IPS-20b (cell line): ENCODE results near the gene UNC5C.

Experiments
- H3K27ac ChIP-seq: one replicate; pipeline ENCODE4 v1.5.1; 2013; ENCODE audit warnings: low read length
- H3K27me3 ChIP-seq: 2 replicates; pipeline ENCODE4 v1.6.1; 2013; ENCODE audit warnings: mild to moderate bottlenecking, low read length, inconsistent platforms; ENCODE audit not compliant: insufficient read depth
- H3K36me3 ChIP-seq: 2 replicates; pipeline ENCODE4 v1.6.1; 2013; ENCODE audit warnings: low read depth, mild to moderate bottlenecking, inconsistent platforms, low read length, moderate library complexity; ENCODE audit not compliant: insufficient read depth
- H3K4me1 ChIP-seq: 2 replicates; pipeline ENCODE4 v1.6.1; 2013; ENCODE audit warnings: mild to moderate bottlenecking, control low read depth, inconsistent platforms, low read length, moderate library complexity; ENCODE audit not compliant: insufficient read depth
- H3K4me3 ChIP-seq: 2 replicates; pipeline ENCODE4 v1.5.1; 2013; ENCODE audit warnings: mild to moderate bottlenecking, low read length, inconsistent platforms
- H3K9ac ChIP-seq: 2 replicates; pipeline ENCODE4 v1.6.1; 2013; ENCODE audit warnings: low read depth, mild to moderate bottlenecking, inconsistent platforms, low read length, moderate library complexity
- H3K9me3 ChIP-seq: 2 replicates; pipeline ENCODE4 v1.6.1; 2013; ENCODE audit warnings: mild to moderate bottlenecking, low read depth, low read length, inconsistent platforms; ENCODE audit not compliant: insufficient read depth

The UNC5C gene

DNA sequence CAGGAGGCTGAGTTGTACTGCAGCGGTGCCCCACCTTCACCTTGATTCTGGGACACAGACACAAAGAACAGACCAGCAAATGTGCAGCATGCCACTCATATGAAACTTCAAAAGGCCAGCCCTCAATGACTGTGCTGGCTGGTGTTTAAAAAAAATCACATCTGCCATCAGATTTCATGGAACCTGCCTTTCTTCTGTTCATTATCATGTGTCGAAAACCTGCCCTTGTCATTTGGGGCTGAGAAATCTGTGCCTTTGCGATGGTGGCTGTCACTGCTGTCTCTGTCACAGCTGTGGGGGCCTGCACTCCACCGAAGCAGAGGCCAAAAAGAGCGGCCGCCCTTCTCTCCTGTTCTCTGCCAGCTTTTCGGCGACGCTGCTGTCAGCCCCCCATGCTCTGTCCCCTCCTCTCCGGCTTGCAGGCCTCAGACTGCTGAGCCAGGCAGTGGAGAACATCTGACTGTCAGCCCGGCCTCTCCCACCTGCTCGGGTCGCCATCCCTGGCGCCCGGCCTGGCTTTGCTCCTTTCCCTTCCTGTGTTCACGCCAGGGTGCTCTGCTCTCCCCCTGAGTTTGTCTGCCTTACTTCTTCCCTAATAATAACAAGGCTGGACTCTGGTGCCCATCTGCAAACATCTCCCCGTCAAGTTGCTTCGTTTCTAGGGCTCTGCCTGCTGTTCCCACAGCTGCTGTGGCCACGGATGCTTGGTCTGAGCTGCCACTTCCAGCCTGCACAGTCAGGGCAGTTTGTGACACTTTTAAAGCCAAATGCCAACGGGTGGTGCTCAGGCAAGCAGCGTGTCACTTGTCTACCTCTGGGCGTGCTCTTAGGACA lies 355.2 kb downstream of the UNC5C start:
- Histone ChIP-seq H3K4me1 (no peaks in the 10 kb centered on the region), H3K9me3 (no peaks in the 10 kb centered on the region), H3K27ac (no peak overlapping the region), H3K36me3 (no peaks in the 10 kb centered on the region), H3K27me3 (no peaks in the 10 kb centered on the region; the same call in 1 of the 2 replicates), H3K9ac (no peak overlapping the region), H3K4me3 (no peak overlapping the region)

DNA sequence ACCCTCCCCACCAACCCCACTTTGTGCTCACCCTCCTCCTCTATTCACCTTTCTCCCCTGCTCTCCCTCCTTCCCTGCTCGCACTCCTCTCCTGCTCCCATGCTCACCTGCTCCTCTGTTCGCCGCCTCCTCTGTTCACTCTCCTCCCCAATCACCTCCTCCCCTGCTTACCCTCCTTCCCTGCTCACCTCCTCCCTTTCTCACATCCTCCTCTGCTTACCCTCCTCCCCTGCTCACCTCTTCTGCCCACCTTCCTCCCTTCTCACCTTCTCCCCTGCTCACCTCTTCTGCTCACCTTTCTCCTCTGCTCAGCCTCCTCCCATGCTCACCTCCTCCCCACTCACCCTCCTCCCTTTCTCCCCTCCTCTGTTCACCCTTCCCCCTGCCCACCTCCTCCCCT lies 357.2 kb downstream of the UNC5C start:
- H3K27ac ChIP-seq, result no peak overlapping the region

DNA sequence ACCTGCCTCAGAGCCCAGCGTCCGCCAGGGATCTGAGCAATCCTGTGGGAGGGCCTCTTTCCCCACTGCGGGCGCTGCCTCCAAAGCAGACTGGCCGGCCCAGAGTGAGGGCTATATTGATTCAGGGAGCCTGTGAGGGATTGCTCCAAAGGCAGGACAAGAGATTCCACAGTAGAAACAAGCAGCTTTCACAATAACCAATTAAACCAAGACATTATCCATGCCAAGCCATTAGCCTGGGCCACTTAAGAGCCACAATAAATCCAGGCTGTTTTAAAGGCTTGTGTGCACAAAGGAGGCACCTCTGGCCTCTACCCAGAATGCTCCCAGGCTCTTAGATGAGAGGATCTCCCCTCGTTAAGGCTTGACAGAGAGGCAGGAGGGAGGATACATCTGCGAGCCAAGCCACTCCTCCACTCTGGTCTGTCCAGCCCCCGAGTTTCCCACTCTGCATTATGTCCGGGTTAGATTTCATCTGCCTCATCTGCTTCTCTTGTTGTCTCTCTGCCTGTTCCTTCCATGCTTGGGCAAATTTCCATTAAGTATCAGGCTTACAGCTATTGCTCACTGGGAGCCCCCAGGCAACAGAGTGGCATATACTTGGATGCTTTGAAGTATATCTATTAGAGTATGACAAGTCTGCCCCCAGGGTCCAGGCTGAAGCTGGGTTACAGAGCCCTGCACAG lies 357.9 kb downstream of the UNC5C start:
- Histone ChIP-seq H3K4me3 (no peak overlapping the region), H3K27me3 (no peaks in the 10 kb centered on the region; the same call in 1 of the 2 replicates), H3K36me3 (no peaks in the 10 kb centered on the region), H3K27ac (no peak overlapping the region), H3K9ac (no peak overlapping the region), H3K4me1 (no peaks in the 10 kb centered on the region), H3K9me3 (no peaks in the 10 kb centered on the region)

More for the DNA sequence above, 357.2 kb downstream of the UNC5C start:
- Histone ChIP-seq H3K9me3 (no peaks in the 10 kb centered on the region), H3K36me3 (no peaks in the 10 kb centered on the region), H3K4me3 (no peak overlapping the region), H3K9ac (no peak overlapping the region), H3K4me1 (no peaks in the 10 kb centered on the region), H3K27me3 (no peaks in the 10 kb centered on the region; the same call in 1 of the 2 replicates)

DNA sequence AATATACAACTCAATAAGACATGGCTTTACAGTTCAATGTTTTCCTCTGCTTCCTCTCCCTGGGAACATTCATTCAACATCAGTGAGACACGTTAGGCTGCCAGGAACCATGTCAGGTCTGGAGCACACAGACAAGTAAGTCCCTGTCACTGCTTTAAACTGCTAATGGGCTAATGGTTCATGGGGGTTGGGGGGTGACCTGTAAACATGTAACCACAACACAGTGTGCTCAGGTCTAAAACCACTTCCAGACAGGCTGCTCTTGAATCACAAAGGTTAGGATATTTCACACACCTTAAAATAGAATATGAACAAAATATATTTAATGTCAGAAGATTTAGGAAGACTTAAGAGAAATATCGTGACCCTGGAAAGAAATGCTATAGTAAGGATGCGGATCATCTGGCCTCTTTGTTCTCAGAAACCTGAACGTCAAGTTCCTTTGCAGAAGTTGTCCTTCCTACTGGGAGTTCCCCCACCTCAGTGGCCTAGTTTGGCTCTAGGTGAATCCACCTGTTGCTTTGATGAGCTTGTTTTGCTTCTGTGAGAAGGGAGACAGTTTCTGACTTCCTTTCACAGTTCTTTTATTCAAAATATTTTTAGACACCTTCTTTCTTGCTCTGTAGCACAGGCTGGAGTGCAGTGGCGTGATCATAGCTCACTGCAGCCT lies 359.9 kb downstream of the UNC5C start:
- Histone ChIP-seq H3K27me3 (no peaks in the 10 kb centered on the region; the same call in 1 of the 2 replicates), H3K4me1 (no peaks in the 10 kb centered on the region), H3K27ac (no peak overlapping the region), H3K9ac (no peak overlapping the region), H3K9me3 (no peaks in the 10 kb centered on the region), H3K4me3 (no peak overlapping the region), H3K36me3 (no peaks in the 10 kb centered on the region)

DNA sequence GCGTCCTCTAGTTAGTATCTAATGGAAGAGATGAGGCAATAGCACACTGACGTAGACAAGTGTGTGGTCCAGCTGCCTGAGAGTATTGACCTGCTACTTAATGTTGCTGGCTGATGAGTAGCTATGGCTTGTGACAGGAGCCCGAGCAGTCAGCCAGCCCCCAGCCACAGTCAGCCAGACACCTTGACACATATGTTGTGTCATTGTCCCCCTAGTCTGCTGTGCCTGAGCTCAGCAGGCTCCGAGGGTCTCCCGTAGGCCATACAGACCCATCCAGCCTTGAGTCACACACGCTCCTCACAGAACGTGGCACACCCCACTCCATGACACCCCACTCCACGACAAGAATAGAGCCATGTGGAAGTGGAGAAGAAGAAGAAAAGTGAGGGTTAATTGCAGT lies 362.1 kb downstream of the UNC5C start:
- Histone ChIP-seq H3K4me3 (no peak overlapping the region), H3K9me3 (no peaks in the 10 kb centered on the region), H3K4me1 (peaks cover 2% of the 10 kb centered on the region; the same call in 1 of the 2 replicates), H3K36me3 (no peaks in the 10 kb centered on the region), H3K27ac (no peak overlapping the region), H3K27me3 (peaks cover 4% of the 10 kb centered on the region; the same call in 1 of the 2 replicates), H3K9ac (no peak overlapping the region)

DNA sequence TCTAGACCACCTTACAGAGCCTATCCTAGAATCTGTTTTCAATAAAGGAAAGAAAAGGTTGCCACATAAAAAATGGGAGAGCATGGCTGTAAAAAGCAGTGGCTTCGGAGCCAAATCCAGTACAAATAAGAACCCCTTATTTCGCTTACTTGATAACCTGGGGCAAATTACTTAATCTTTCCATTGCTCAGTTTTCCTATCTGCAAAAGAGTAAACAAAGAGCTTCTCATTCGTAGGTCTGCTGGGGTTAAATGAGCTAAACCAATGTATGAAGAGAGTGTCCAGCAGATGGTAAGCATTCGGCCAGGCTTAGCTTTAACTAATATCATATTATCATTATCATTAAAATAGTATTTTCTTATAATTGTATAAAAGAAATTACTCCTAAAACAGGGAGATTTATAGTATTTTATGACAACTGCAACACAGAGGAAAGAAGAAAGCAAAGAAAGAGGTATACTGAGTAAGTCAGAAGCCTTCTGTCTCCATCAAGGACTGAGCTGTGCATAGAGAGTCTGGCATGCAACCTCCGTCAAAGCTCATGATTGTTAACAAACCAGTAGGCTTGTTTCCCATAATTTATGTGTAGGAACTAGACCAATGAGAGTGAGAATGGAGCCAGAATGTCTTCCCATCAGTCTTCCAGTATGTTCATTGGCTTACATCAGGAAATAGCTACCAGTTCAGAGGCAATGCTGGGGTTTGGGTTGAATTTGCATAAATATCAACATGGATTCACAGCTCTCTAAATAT lies 364.9 kb downstream of the UNC5C start:
- H3K27ac ChIP-seq, result no peak overlapping the region
- H3K4me3 ChIP-seq, result no peak overlapping the region
- no peaks in the 10 kb centered on the region for H3K36me3 ChIP-seq
- H3K4me1 ChIP-seq, result peaks cover 14% of the 10 kb centered on the region; the same call in 1 of the 2 replicates
- H3K9me3 ChIP-seq, result no peaks in the 10 kb centered on the region
- H3K27me3 ChIP-seq, result peaks cover 4% of the 10 kb centered on the region; the same call in 1 of the 2 replicates
- H3K9ac ChIP-seq, result no peak overlapping the region

DNA sequence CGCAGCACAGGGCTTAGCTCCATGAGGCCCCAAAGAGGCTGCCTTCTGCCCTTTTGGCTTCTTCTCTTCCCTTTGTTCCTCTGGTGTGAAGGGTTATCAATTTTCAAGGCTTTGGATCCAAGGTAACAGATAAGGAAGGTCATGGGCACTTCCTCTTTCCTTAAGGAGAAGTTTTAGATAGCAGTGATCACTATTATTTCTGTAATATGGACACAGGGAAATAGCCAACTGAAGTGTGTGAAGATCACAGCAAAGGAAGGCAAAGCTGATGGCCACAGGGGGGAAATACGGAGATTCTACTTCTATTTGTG lies 366.8 kb downstream of the UNC5C start:
- peaks cover 14% of the 10 kb centered on the region; the same call in 1 of the 2 replicates for H3K4me1 ChIP-seq
- H3K9ac ChIP-seq, result no peak overlapping the region; the same call in 1 of the 2 replicates
- H3K27ac ChIP-seq, result no peak overlapping the region
- H3K36me3 ChIP-seq, result no peaks in the 10 kb centered on the region; the same call in 1 of the 2 replicates
- H3K9me3 ChIP-seq, result peaks cover 12% of the 10 kb centered on the region
- H3K4me3 ChIP-seq, result no peak overlapping the region
- peaks cover 4% of the 10 kb centered on the region; the same call in 1 of the 2 replicates for H3K27me3 ChIP-seq

DNA sequence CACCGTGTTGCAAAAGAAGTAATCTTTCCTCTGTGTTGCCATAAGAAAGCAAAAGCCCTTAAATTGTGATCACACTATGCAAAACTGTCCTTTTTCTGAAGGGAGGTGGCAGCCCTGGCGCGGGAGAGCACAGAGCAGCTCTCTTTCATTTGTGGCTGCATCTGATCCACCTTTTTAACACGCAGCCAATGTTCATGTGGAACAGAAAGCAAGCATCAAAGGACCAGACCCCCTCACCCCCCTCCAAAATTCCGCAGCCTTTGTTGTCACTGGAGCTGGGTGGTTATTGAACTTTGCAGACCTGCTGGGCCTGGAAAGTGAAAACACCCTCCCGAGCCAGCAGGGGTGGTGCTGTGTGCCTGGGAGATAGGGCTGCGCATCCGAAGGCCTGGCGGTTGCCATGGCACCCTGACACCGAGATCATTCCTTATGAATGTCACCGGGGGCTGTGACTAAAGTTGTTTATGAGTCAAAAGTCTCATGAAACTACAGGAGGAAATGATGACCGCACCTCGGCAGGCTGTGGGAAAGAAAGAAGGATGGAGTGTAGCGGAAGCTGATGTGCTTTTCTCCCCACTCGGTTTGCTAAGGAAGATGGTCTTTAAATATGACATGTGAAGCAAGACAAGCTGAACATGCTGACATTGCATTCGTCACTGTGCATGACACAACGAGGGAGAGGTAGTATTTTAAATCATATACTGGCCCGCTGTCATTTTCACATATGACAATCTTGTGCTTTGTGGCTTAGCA lies 367.4 kb downstream of the UNC5C start:
- H3K4me1 ChIP-seq, result peaks cover 14% of the 10 kb centered on the region; the same call in 1 of the 2 replicates
- peaks cover 12% of the 10 kb centered on the region for H3K9me3 ChIP-seq
- H3K27me3 ChIP-seq, result peaks cover 4% of the 10 kb centered on the region; the same call in 1 of the 2 replicates
- H3K9ac ChIP-seq, result peak overlapping the region; percentile 1; the same call in 1 of the 2 replicates
- H3K27ac ChIP-seq, result no peak overlapping the region
- H3K4me3 ChIP-seq, result peak overlapping the region; percentile 46
- no peaks in the 10 kb centered on the region; the same call in 1 of the 2 replicates for H3K36me3 ChIP-seq

- peak overlapping the region; percentile 46 for H3K4me3 ChIP-seq
- H3K27me3 ChIP-seq, result peaks cover 4% of the 10 kb centered on the region; the same call in 1 of the 2 replicates
- H3K27ac ChIP-seq, result no peak overlapping the region
- H3K9ac ChIP-seq, result peak overlapping the region; percentile 1; the same call in 1 of the 2 replicates
- no peaks in the 10 kb centered on the region; the same call in 1 of the 2 replicates for H3K36me3 ChIP-seq
- peaks cover 12% of the 10 kb centered on the region for H3K9me3 ChIP-seq
- H3K4me1 ChIP-seq, result peaks cover 14% of the 10 kb centered on the region; the same call in 1 of the 2 replicates
Observed at GRCh38 chr4:95180531-95181242, 368.1 kb downstream of the UNC5C start.

- no peak overlapping the region for H3K4me3 ChIP-seq
Observed at GRCh38 chr4:95178938-95179337, 369.8 kb downstream of the UNC5C start.

More at GRCh38 chr4:95178938-95179337, 369.8 kb downstream of the UNC5C start:
- H3K4me1 ChIP-seq, result peaks cover 14% of the 10 kb centered on the region; the same call in 1 of the 2 replicates
- H3K9me3 ChIP-seq, result peaks cover 12% of the 10 kb centered on the region
- no peaks in the 10 kb centered on the region; the same call in 1 of the 2 replicates for H3K36me3 ChIP-seq
- peaks cover 4% of the 10 kb centered on the region; the same call in 1 of the 2 replicates for H3K27me3 ChIP-seq
- no peak overlapping the region for H3K27ac ChIP-seq
- no peak overlapping the region for H3K9ac ChIP-seq
